Stimulated activated CD4-positive, alpha-beta T cell treated with anti-CD3 and anti-CD28 coated beads, Interleukin-4, amount 100 ng/mL, for 1 hour (primary cell): ENCODE data around the gene SSPN.

Experiments
- DNase-seq: peaks from one replicate; pipeline ENCODE4 v3.0.0-alpha.2; 2020

Gene SSPN

DNA sequence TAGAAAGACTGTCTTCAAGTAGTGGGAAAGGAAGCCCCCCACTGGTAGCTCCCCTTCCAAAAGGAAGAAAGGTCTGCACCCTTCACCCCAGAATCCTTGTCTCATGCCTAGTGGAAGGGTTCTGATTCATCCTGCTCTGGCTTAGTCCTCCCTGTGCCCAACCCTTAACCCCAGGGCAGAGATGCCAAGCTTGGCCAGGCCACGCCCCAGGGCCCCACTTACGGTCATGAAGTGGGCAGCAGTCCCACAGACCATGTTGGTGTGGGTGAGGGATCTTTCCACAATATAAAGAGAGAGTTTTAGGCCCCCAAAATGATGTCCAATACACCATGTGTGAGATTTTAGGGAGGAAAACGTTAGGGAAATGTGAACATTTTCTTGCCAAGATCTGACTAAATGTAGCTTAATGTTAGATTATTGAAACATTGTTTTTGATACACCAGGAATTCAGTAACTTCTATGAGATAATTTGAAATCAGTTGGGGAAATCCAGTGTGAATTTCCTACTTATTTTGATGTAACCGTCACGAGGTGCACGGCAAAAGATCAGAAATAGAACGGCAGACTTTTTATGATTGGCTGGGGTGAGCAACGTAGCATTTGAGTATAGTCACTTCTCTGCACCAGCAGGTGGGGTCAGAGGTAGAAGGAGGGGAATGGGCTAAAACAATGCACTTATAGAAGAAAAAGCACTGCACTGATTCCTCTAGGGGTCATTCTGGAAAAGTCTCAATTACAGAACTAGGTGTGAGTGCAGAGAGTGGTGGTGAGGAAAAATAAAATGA lies 8.2 kb upstream of the SSPN start:
- no peak for DNase-seq

DNA sequence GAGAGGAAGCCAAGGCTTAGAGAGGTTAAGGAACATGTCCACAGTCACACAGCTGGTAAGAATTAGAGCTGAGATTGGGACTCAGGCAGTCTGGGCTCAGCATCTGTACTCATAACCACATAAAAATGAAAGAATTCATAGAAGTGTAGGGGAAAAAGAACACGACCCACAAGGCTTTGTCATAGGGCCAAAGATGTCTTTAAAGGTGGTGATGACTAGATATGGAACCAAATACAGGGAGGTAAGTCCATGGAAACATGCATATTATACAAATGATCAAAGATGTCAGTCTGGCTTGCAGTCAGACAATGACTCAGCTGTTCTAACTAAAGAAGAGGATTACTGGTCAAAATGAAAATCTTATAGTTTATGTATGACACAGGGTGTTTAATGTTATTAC lies 7.2 kb upstream of the SSPN start:
- DNase-seq = no peak

DNA sequence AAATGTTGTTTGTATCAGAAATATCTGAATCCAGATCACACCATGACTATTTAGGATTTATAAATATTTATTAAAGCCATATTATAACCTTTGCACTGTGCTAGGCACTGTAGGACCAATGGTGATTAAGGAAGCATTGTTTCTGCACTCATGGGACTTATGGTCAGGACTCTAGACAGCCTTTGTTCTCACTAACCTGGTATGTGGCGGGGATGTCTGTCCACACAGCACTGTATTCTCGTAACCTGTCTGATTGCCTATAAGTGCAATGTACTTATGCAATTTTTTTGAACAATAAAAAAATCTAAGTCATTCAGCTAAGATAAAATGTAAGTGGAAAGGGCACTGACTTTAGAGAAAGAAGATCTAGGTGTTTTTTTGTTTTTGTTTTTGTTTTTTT lies 6.7 kb upstream of the SSPN start:
- no peak for DNase-seq

DNA sequence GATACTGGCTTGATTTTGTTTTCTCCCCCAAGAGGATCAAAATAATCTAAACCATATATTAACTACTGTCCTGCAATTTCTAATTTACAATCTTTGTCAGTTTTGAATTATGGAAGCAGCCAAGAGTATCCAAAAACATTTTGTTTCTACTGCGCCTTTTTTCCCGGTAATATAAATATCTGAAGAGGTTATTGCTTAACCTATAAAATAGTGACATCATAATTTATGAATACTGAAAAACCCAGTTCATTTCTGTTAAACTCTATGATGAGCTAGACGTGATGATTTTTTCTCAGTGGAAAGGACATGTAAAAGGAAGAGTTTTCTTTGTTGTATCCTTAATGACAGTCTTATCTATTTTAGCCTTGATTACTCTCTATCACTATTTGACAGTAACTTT lies 3.2 kb upstream of the SSPN start:
- DNase-seq = no peak

DNA sequence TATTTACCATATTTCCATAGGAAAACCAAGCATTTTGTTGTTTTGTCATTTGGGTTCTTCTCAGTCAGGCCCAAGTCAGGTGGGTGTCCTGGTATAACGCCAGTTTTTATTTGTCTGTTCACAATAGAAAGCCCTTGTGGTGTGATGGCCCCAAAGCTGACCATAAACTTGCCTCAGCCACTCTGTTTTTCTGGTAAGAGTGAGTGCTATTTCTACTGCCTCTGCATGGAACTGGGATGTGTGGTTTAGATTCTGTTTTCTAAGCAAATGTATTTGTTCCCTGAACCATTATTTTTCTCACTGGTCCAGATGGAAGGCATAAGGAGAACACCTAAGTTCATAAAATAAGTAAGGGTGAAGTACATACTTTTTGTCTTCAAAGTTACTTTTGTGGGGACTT lies 1.8 kb upstream of the SSPN start:
- DNase-seq = no peak

DNA sequence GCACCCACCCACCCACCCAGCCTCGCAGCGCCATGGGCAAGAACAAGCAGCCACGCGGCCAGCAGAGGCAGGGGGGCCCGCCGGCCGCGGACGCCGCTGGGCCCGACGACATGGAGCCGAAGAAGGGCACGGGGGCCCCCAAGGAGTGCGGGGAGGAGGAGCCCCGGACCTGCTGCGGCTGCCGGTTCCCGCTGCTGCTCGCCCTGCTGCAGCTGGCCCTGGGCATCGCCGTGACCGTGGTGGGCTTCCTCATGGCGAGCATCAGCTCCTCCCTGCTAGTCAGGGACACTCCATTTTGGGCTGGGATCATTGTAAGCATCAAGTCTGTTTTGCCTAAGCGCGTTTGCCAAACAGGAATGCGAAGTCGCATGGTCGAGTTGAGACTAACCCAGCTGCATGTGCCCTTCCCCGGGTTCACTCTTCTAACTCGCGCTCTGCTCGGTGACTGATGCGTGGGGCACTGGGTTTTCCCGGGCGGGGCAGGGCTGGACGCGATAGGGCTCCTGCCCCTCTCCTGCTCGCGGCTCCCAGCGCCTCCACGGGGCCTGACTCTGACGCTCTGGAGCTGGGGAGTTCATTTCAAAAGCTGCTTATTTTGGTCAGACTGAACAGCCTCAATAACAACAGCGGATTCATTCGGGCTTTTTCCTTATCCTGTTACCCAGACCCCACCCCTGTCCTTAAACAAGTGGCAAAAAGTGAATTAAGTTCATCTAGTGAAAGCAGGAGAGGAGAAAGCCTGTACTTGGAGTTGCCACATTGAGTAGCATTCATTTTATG lies 458 bp downstream of the SSPN start:
- peak; percentile 5 for DNase-seq

DNA sequence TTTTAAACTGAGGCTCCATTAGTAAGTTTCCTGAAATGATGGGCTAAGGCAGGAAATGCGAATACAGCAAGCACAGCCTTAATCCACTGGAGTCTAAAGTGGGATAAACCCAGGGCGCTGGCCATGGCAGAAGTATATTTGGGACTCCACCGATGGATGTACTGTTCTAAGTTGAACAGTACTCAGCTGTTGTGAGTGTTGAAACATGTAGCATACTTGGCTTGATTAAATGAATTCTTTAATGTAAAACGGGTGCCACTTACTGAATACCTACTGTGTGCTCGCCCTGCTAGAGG lies 996 bp downstream of the SSPN start:
- DNase-seq = no peak

DNA sequence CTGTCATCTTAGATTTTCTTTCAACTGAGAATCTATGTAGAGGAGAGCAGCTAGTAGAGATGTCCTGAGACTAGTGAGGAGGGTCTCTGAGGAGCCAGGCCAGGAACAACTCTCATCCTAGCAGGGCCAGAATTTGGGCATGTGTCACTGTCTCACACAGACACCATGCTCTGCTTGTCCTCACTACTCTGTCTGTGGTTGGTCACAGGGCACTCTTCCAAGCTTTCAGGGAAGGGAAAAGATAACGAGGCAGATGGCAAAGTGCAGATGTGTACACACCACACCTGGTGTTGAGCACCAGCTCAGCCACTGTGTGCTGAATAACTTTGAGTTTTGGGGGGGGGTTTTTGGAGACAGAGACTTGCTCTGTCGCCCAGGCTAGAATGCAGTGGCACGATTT lies 2.5 kb downstream of the SSPN start:
- DNase-seq = no peak

DNA sequence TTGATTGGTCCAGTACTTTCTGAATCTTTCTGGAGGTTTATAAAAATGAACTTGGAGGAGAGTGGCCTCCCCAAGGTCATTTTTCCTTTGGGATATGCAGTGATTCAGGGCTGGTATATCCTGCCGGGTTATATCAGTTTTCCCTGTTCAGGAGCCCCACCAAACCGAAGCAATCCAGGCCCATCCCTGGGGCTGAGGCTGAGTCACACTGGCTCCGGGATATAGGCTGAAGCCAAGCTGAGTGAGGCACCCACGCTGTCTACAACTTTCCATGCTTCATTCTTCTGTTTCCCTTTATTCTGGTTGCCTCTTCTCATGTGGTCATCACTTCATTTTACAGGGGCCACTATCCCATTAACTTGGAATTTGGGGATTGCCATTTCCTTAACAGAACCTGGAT lies 3.4 kb downstream of the SSPN start:
- no peak for DNase-seq

DNA sequence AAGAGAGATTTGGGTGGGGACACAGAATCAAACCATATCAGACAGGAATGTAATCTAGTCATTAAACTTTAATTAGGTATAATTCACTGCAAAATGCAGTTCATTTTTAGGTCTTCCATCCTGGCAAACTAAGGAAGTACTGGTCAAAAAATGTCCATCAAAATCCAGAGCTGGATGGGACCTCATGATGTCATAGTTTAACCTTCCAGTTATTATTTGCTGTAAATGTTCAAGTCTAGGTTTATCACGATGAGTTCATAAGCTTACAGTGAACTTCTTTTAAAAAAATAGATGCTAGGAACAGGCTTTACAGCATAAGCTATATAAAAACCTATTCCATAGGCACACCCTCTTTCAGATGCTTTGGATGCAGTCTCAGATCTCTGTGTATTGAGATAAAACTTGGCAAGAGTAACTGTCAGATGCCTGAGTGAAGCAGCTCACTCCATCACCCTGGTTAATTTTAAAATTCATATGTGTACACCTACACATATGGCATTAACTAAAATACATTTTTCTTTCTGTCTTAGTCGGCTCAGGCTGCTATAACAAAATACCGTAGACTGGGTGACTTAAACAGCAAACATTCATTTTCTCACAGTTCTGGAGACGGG lies 7.9 kb downstream of the SSPN start:
- DNase-seq = no peak

DNA sequence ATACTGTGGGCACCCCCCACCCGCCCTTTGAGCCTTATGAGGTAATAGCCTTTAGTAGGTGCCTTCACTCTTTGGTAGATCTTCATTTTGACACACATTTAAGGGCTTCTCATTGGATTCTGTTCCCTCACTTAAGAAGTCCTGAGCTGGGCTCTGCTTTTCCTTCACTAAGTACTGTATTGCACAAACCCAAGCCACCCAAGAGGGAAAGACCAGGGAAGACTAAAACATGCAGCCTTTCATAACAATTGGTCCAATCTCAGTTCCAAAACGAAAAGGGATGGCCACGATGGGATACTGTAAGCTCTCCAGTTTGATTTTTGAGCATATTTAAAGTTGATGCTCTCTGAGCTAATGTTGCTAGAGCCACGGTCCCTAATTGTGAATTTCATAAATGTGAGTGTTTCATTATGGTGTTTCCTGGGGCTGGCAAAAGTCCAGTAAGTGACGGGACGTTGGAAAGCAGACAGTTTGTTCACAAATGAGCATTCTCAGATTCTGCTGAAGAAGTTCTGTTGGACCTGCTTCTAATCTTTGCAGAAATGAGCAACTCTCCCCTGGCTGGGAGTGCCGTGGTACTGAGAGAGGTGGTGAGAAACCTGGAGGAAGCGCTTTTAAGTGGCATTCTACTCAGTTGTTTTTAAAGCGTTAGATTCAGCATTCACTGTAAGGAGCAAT lies 9.4 kb downstream of the SSPN start:
- DNase-seq = no peak

DNA sequence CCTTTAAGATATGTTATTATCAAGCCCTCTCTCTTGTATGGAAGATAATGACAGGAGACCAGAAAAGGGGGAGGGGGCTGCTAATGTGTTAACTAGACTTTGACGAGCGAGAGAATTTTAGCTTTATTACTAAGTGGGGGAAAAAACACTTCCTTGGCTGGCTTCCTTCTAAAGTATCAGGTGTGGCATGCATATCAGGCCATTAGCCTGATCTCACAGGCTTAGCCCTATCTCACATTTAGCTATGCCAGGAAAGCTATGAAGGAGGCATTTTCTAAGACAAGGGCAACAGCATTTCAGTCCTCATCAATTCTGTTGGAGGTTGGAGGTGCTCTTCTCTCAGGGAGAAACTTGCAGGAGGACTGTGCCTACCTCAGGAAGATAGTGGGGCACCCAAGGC lies 9.9 kb downstream of the SSPN start:
- DNase-seq = no peak

DNA sequence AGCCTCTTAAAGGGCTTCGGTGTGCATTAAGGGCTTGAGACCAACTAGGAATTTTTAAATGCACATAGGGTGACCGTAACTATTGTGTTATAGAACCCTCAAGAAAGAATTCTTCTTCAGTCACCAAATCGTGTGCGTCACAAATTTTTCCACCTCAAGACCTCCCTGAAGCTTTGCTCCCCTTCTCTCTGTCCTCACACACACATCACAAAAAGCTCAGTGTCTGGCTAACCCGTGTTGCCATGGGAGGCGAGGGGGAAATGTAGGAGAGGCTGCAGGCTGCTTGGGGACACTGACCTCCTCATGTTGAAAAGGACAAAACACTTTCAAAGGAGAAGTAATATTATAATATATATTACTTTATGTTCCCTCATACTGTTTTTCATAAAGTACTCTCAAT lies 10.6 kb downstream of the SSPN start:
- no peak for DNase-seq

DNA sequence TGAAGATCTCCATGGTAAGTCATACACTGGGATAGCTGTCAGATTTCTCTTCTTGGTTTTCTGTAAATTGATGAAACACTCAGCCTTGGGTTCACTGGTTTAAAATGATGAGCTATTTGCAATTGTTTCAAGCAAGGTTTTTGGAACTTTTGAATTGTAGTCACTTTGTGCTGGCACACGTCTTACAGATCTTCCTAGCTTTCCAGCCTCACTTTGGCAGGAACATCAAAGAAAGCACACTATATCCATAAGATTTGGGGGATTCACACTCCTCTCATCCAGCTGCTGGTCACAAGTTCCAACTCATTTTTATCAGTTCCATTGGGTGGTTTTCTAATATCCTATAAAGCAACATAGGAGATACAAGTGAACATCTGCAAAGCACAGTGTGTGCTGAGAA lies 16.0 kb downstream of the SSPN start:
- no peak for DNase-seq

DNA sequence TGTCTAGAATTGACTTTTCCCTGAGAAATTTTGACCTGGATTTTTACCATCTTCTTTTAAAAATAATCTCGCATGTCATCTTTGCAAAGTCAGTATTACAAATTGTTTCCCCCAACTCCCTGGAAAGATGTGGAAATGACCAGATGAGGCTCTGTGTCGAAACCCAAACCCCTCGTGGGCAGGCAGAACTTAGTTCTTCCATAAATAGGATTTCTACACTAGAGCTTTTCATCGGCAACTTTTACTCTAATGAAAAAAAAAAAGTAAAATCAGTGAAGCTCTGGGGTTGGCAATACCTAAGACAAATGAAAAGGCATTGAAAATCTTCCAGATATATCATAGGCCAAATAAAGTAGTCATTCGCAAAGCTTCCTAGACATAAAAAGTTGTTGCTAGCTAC lies 17.0 kb downstream of the SSPN start:
- no peak for DNase-seq

DNA sequence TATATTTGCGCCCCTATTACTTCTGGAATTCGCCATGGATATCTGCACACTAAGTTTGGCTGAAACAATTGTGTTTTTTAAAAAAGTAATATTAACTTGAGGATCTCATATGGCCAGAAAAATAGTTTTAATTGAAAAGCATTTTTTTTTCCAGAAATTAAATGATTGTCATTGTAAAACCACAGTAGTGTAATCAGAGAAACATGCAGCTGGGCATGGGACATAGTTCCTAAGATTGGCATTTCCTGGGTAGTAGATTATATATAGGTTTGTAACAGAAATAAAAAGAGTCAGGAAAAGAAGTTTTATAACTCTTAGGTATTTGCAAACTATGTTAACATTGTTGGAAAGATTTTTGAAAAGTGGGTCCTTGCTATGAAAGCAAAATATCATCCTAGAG lies 17.6 kb downstream of the SSPN start:
- no peak for DNase-seq

DNA sequence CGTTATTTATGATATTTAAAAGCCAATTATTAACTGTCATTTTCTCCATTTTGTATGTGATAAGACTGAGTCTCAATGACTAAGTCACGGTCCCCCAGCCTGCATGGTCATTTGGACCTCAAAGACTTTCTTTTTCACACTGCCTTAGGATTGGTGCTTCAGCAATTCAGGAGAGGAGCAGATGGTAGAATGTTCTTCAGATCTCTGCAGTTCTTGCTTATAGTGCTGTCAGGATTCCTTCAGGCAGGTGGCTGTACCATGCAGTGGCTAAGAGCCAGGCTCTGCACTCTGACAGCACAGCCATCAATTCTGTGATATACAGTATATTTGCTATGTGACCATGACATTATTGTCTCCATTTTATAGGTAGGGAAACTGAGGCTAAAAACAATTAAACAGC lies 18.7 kb downstream of the SSPN start:
- no peak for DNase-seq

DNA sequence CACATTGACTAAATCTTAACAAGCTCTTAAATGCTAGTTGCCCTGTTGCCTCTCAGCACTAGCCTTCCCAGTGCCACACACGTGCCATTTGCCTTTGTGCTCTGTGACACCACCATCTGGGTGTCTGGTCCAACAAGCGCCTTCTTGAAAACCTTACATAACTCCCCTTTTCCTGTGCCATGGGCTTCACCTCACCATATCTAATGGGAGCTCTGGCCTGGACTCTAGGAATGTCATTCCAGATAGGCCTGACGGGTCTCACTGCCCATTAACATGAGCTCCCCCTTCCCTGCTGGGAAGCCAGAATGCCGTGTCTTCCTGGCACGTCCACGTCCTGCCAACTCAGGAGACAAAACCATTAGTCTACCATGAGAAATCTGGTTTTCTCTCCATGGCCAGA lies 24.4 kb downstream of the SSPN start:
- DNase-seq = no peak

DNA sequence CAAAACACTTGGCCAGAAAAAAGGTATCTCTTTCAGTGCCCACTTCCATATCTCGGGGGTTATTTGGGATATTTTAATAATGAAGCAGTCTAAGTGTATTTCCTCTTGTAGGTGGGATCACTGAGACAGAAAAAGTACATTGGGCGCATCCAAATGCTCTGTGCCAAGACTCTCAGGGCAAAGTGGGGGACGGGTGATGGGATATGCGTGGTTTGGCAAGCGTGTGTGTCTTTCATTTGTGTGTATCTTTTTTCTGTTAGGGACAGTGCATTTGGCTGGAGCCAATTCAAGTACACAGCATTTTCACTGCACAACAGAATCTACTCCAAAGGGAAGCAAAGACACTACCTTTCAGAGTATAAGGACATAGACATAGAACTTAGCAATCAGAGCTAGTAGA lies 29.3 kb downstream of the SSPN start:
- DNase-seq = no peak

DNA sequence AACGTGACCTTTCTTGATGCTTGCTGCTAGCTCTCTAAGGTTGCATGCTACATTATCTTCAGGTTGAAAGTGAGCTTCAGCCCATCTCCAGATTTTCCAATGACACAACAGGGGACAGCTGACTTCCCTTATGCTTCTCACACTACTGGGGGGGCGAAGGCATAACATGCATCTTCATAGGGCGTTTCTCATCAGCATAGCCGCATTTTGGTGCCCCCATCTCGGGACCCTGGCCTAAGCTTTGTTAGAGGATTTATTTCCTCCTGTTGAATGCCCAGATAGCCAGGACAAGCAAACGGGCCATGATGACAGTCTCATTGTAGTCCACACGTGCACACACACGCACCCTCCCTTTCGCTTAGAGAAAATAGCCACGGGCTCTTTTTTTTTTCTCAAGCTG lies 30.7 kb downstream of the SSPN start:
- no peak for DNase-seq

DNA sequence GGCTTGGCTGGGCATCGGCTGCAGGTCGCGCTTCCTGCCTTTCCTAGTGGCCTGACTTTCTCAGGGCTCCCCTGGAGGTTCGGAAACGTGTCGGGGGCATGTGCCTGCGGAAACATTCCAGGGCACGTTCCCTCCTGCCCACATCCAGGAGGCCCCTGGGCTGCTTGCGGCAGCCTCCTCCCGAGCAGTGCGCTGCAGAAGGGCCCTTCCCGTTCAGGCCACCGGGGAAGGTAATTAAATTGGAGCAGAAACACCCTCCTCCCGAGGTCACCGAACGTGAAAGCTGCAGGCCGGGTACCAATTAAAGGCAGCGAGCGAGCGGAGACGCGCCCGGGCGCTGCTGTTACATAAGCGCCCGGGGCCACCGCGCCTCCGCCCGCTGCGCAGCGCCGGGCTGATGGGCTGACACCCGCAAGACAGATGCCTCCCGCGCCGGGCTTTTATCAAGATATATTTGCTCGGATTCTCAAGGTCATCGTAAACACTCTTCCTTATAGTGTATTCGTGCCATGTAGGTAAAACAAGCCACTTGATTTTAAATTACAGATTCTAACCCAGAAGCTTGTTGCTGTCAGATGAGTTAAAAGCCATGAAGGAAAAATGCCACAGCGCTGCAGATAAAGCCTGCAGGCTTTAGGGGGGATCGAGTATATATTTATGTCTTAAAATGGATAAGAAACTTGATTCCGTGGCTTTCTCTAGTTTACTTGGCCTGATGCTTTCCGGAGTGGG lies 31.4 kb downstream of the SSPN start:
- DNase-seq = no peak

DNA sequence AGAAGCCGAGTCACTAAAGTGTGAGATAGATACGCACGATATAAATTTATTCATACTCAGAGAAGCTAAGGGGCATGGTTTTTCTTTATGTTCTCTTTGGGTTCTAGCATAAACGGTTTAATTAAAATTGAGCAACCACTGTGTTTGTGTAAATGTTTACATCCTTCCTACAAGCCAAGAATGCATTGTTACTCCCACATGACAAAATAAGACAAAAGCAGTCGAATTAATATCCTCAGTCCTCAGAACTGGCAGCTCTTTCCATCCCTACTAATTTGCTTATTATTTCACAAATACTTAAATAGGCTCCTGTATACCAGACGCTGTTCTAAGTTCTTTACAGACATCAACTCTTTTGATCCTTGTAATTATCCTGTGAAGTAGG lies 32.0 kb downstream of the SSPN start:
- no peak for DNase-seq

DNA sequence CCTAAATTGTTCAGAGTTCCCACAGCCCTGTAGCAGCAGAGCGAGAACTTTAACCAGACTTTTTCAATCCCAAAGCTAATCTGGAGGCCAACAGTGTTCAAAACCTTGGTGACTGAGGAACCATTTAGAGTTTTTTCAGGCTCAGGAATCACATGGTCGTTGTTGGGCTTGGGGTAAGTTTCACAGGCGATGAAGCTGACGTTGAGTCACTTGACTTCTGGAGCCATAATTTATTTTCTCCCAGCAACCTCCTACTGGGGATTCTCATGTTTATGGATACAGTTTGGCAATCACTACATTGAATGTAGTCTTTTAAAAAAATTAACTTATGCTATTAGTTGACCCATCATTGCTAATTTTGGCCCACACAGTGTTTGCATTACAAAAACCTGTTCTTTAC lies 34.5 kb downstream of the SSPN start:
- no peak for DNase-seq
